Lower leg skin (tissue), 3 donors: Measurements from ENCODE around the gene GNS.

Experiments used
- CTCF ChIP-seq, 3 donors: fragments of 450-650 bp; IDR thresholded peaks; one replicate each; pipeline ENCODE4 v1.5.1; 2016; ENCODE audit warnings: antibody characterized with exemption in 3 of 3, mild to moderate bottlenecking in 3 of 3, moderate library complexity in 2 of 3
- POLR2A ChIP-seq, 2 donors: fragments of 450-650 bp; IDR thresholded peaks; one replicate each; pipeline ENCODE4 v1.6.1; 2016 to 2017; ENCODE audit warnings: antibody characterized with exemption in 2 of 2, mild to moderate bottlenecking in 1 of 2, moderate library complexity in 1 of 2

GRCh38 chr12:64790166-64790565 is 31.0 kb upstream of the GNS start:
- TF ChIP-seq CTCF (IDR thresholded peaks at IDR 0.05) (no peak), POLR2A (IDR thresholded peaks at IDR 0.05) (no peak)
